Cardiac septum (tissue), 1 donor: ENCODE data around the gene SNTN. TPM values are rescaled to one million over a fixed set of nuclear protein-coding genes. Genes with fewer than 3 reads are reported as not detected.

Experiments
- DNase-seq: peaks from one replicate; pipeline ENCODE4 v3.0.0-alpha.2; 2020; ENCODE audit warnings: low spot score
- intact Hi-C: fragments of 100-400 bp; cut with DNase I; formaldehyde crosslinking; loops from one replicate; pipeline ENCODE4 v1.14.0; 2022
- total RNA-seq: library from RNA; stranded (reverse); fragmentation: NEBNext Ultra II Directional; extraction: Animal tissue kit (Norgen Biotek cat#: 25700); gene quantifications from one replicate; pipeline ENCODE4 v1.2.1, GENCODE V29; 2021
- donor health status: DM: no; HTN: no; CAD: no.

The SNTN gene
- total RNA-seq, 1 donor from 2014 or later = not detected

GRCh38 chr3:63670544-63670943 lies 18.1 kb downstream of the SNTN start:
- intact Hi-C loops = no loop called here
- no peak for DNase-seq

- no peak for DNase-seq
- intact Hi-C loops = no loop called here
These were observed 20.6 kb downstream of the SNTN start for GRCh38 chr3:63673111-63673510.

GRCh38 chr3:63674586-63674985 lies 22.1 kb downstream of the SNTN start:
- intact Hi-C loops = no loop called here
- no peak for DNase-seq

GRCh38 chr3:63679186-63679585 lies 26.7 kb downstream of the SNTN start:
- intact Hi-C loops = no loop called here
- no peak for DNase-seq

- intact Hi-C loops = no loop called here
- no peak for DNase-seq
These were observed 31.6 kb downstream of the SNTN start for GRCh38 chr3:63684081-63684480.

- intact Hi-C loops = no loop called here
- DNase-seq = no peak
These were observed 32.9 kb downstream of the SNTN start for GRCh38 chr3:63685340-63685739.

GRCh38 chr3:63687278-63688225 lies 35.1 kb downstream of the SNTN start:
- intact Hi-C loops = no loop called here
- no peak for DNase-seq

- intact Hi-C loops = no loop called here
- DNase-seq = no peak
These were observed 36.8 kb downstream of the SNTN start for GRCh38 chr3:63689285-63689684.

GRCh38 chr3:63693351-63693750 lies 40.9 kb downstream of the SNTN start:
- DNase-seq = no peak
- intact Hi-C loops = no loop called here

GRCh38 chr3:63705092-63705645 lies 52.7 kb downstream of the SNTN start:
- intact Hi-C loops = no loop called here
- no peak for DNase-seq

GRCh38 chr3:63706321-63707085 lies 54.0 kb downstream of the SNTN start:
- intact Hi-C loops = no loop called here
- DNase-seq = no peak

GRCh38 chr3:63707731-63708130 lies 55.3 kb downstream of the SNTN start:
- no peak for DNase-seq
- intact Hi-C loops = no loop called here

GRCh38 chr3:63709576-63709975 lies 57.1 kb downstream of the SNTN start:
- DNase-seq = no peak
- intact Hi-C loops = no loop called here

Other genes with a start within 250 kb of the SNTN start
- gene C3orf49, start 166.6 kb downstream of the SNTN start, total RNA-seq = not detected
- 74.3 TPM for gene THOC7, start 211.1 kb downstream of the SNTN start, total RNA-seq
- gene ATXN7, start 211.2 kb downstream of the SNTN start, total RNA-seq = 26.4 TPM